Duodenal mucosa (tissue), 2 donors: ENCODE measurements around the gene DLX6.

Experiments
- H3K27ac ChIP-seq: one replicate; pipeline ENCODE4 v1.7.0; 2013; ENCODE audit warnings: low read depth, low read length
- H3K27me3 ChIP-seq, 2 donors: one replicate each; pipeline ENCODE4 v1.7.0; 2013; ENCODE audit warnings: low read length in 2 of 2, control low read depth in 1 of 2; ENCODE audit not compliant: insufficient read depth in 2 of 2, control insufficient read depth in 1 of 2
- H3K36me3 ChIP-seq, 2 donors: one replicate each; pipeline ENCODE4 v1.7.0; 2013; ENCODE audit warnings: low read length in 2 of 2, control low read depth in 1 of 2; ENCODE audit not compliant: insufficient read depth in 2 of 2, control insufficient read depth in 1 of 2
- H3K4me1 ChIP-seq, 2 donors: one replicate each; pipeline ENCODE4 v1.7.0; 2013; ENCODE audit warnings: low read length in 2 of 2, control low read depth in 1 of 2; ENCODE audit not compliant: insufficient read depth in 2 of 2, control insufficient read depth in 1 of 2
- H3K4me3 ChIP-seq, 2 donors: one replicate each; pipeline ENCODE4 v1.7.0; 2013; ENCODE audit warnings: low read length in 2 of 2, low read depth in 1 of 2
- H3K9ac ChIP-seq, 2 donors: one replicate each; pipeline ENCODE4 v1.7.0; 2013; ENCODE audit warnings: low read length in 2 of 2, low read depth in 1 of 2
- H3K9me3 ChIP-seq, 2 donors: one replicate each; pipeline ENCODE4 v1.7.0; 2013; ENCODE audit warnings: low read length in 2 of 2, control low read depth in 1 of 2; ENCODE audit not compliant: control insufficient read depth in 1 of 2

DLX6 gene

GRCh38 chr7:96995406-96996110 is 9.8 kb upstream of the DLX6 start:
- H3K9ac ChIP-seq, result no peak overlapping the region
- no peaks in the 10 kb centered on the region for H3K36me3 ChIP-seq
- no peaks in the 10 kb centered on the region for H3K9me3 ChIP-seq
- peaks cover 78 to 90% of the 10 kb centered on the region in 2 donors for H3K27me3 ChIP-seq
- H3K27ac ChIP-seq, result no peak overlapping the region
- no peak overlapping the region for H3K4me3 ChIP-seq
- H3K4me1 ChIP-seq, result no peaks in the 10 kb centered on the region

- no peak overlapping the region for H3K27ac ChIP-seq
- H3K36me3 ChIP-seq, result no peaks in the 10 kb centered on the region
- H3K9me3 ChIP-seq, result no peaks in the 10 kb centered on the region
- no peaks in the 10 kb centered on the region for H3K4me1 ChIP-seq
- peaks cover 86 to 97% of the 10 kb centered on the region in 2 donors for H3K27me3 ChIP-seq
- no peak overlapping the region for H3K9ac ChIP-seq
- no peak overlapping the region for H3K4me3 ChIP-seq
Observed at GRCh38 chr7:96996111-96996957, 9.0 kb upstream of the DLX6 start.

GRCh38 chr7:96996958-96997511 is 8.3 kb upstream of the DLX6 start:
- H3K36me3 ChIP-seq, result no peaks in the 10 kb centered on the region
- H3K4me1 ChIP-seq, result no peaks in the 10 kb centered on the region
- peaks cover 88 to 97% of the 10 kb centered on the region in 2 donors for H3K27me3 ChIP-seq
- no peak overlapping the region for H3K4me3 ChIP-seq
- no peak overlapping the region for H3K9ac ChIP-seq
- H3K9me3 ChIP-seq, result no peaks in the 10 kb centered on the region
- no peak overlapping the region for H3K27ac ChIP-seq

DNA sequence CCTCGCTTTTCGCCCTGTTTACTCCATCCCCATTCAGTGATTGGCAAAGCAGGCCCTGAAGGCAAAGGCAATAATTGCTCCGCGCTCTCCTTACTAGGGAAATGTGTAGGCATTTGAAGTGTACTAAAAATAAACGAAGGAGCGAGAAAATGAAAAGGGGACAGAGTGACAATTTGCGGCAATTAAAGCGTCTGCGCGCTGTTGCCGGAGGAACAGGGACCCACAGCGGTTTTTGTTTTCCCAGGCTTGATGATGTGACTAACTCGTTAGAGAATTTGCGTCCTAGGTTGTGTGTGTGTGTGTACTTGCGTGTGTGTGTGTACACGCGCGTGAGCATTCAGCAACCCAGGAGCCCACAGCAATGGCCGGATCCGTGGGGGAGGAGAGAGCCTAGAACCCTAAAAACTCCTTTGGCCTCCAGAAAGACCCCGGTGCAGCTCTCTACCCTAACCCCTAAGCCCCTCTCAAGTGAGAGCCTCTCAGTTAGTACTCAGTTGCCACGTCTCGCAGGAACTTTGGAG is 7.8 kb upstream of the DLX6 start:
- H3K36me3 ChIP-seq, result no peaks in the 10 kb centered on the region
- H3K9ac ChIP-seq, result no peak overlapping the region
- no peaks in the 10 kb centered on the region for H3K9me3 ChIP-seq
- peaks cover 88 to 97% of the 10 kb centered on the region in 2 donors for H3K27me3 ChIP-seq
- no peak overlapping the region for H3K27ac ChIP-seq
- no peaks in the 10 kb centered on the region for H3K4me1 ChIP-seq
- H3K4me3 ChIP-seq, result no peak overlapping the region

DNA sequence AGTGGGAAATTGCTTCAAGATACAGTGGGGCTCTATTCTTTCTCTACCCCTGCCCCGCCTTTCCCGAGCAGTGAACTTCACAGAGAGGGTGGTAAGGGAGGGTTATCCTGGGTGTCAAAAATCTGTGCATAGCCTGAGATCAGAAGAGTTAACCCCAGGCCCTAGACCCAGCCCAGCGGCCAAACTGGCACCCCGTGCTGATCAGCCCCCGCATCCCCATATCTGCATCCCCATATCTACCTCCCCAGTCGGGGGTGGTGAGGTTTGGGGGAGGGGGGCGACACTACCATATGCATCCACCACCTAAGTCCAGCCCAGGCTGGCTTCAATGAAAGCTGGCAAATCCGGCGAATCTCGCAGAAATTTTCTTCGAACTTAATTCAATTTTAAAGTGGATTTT is 7.0 kb upstream of the DLX6 start:
- H3K36me3 ChIP-seq, result no peaks in the 10 kb centered on the region
- H3K9ac ChIP-seq, result no peak overlapping the region
- no peaks in the 10 kb centered on the region for H3K4me1 ChIP-seq
- H3K4me3 ChIP-seq, result no peak overlapping the region
- peaks cover 88 to 97% of the 10 kb centered on the region in 2 donors for H3K27me3 ChIP-seq
- H3K9me3 ChIP-seq, result no peaks in the 10 kb centered on the region
- H3K27ac ChIP-seq, result no peak overlapping the region

- Histone ChIP-seq H3K9me3 (no peaks in the 10 kb centered on the region), H3K9ac (no peak overlapping the region), H3K36me3 (no peaks in the 10 kb centered on the region), H3K27me3 (peaks cover 89 to 97% of the 10 kb centered on the region in 2 donors), H3K4me1 (no peaks in the 10 kb centered on the region), H3K27ac (no peak overlapping the region), H3K4me3 (no peak overlapping the region)
Observed at GRCh38 chr7:96998744-96999143, 6.6 kb upstream of the DLX6 start.

- Histone ChIP-seq H3K4me3 (no peak overlapping the region), H3K27me3 (peaks cover 85 to 93% of the 10 kb centered on the region in 2 donors), H3K9me3 (no peaks in the 10 kb centered on the region), H3K36me3 (no peaks in the 10 kb centered on the region), H3K9ac (no peak overlapping the region), H3K27ac (no peak overlapping the region), H3K4me1 (peaks cover 0 to 5% of the 10 kb centered on the region in 2 donors)
Observed at GRCh38 chr7:97001221-97001620, 4.1 kb upstream of the DLX6 start.

- Histone ChIP-seq H3K27me3 (peaks cover 85 to 91% of the 10 kb centered on the region in 2 donors), H3K9me3 (no peaks in the 10 kb centered on the region), H3K27ac (no peak overlapping the region), H3K36me3 (no peaks in the 10 kb centered on the region), H3K4me3 (no peak overlapping the region), H3K4me1 (peaks cover 0 to 5% of the 10 kb centered on the region in 2 donors), H3K9ac (no peak overlapping the region)
Observed at GRCh38 chr7:97001656-97002554, 3.4 kb upstream of the DLX6 start.

DNA sequence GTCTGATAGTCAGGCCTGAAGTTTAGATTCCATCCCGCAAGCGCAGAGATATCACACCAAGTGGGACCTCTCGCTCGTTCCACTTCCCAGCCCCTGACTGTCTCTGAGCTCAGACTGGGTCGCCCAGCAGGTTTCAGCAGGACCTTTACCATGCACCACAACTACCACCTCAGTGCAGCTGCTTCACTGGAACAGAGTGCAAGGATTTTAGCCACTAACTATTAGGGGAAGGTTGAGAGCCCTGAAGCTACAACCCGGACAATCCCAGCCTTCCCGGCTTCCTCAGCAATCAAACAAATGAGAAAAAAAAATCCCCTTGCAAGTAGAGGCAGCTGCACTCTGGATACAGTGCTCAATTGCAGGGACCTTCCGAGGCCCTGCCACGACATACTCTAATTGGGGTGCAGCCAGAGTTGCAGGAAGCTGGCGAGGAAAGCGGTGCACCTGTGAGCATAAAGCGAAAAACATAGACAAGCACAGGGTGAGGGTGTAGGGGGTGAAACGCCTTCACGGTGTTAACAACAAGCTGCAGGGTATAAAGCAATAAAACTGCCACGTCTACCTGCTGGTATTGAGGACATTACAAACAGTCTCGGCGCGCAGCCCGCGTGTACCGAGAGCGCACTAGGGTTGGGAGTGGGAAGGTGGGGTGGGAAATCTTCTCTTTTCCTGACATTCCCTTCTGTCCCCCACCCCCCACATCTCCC is 2.6 kb upstream of the DLX6 start:
- Histone ChIP-seq H3K36me3 (no peaks in the 10 kb centered on the region), H3K4me3 (no peak overlapping the region), H3K27me3 (peaks cover 86 to 91% of the 10 kb centered on the region in 2 donors), H3K27ac (no peak overlapping the region), H3K9ac (no peak overlapping the region), H3K9me3 (no peaks in the 10 kb centered on the region), H3K4me1 (peaks cover 0 to 5% of the 10 kb centered on the region in 2 donors)
